GM12872 (cell line): Measurements from ENCODE around the gene MEG3.

Experiments used
- CTCF ChIP-seq: IDR thresholded peaks from 3 replicates; pipeline ENCODE4 v1.5.1; 2011; ENCODE audit warnings: low read depth, mild to moderate bottlenecking, low read length, moderate library complexity; ENCODE audit not compliant: insufficient read depth

Gene MEG3

GRCh38 chr14:100891501-100892445, 65.9 kb downstream of the MEG3 start:
- TF ChIP-seq CTCF: no peak

GRCh38 chr14:100892496-100893227, 66.7 kb downstream of the MEG3 start:
- no peak for TF ChIP-seq CTCF

- TF ChIP-seq CTCF: no peak
Measured at GRCh38 chr14:100893228-100893601, 67.3 kb downstream of the MEG3 start.

- TF ChIP-seq CTCF: no peak
Measured at GRCh38 chr14:100893760-100894159, 67.8 kb downstream of the MEG3 start.

GRCh38 chr14:100894416-100894815, 68.5 kb downstream of the MEG3 start:
- TF ChIP-seq CTCF: no peak

- no peak for TF ChIP-seq CTCF
Measured at GRCh38 chr14:100895411-100895810, 69.5 kb downstream of the MEG3 start.

GRCh38 chr14:100896369-100897060, 70.6 kb downstream of the MEG3 start:
- no peak for TF ChIP-seq CTCF
